HepG2 (cell line): ENCODE measurements around the gene PHRF1. TPM values are rescaled to one million over a fixed set of nuclear protein-coding genes. Genes with fewer than 3 reads are reported as not detected.

Source experiments
- ASH2L ChIP-seq: fragments of 300-600, 200-600 bp; sonication (generic); IDR thresholded peaks from 2 replicates; pipeline ENCODE4 v1.7.0; 2017; ENCODE audit warnings: low read depth, mild to moderate bottlenecking, moderate library complexity, mixed read lengths, low read length; ENCODE audit not compliant: insufficient read length
- CCAR2 ChIP-seq: fragments of 200-400 bp; formaldehyde crosslinking; optimal IDR thresholded peaks from 2 replicates; pipeline ENCODE3; 2018; ENCODE audit warnings: low read depth, mild to moderate bottlenecking, low read length, moderate library complexity
- HOXA3 ChIP-seq: sonication (generic); formaldehyde crosslinking; IDR thresholded peaks from 2 replicates; pipeline ENCODE4 v1.5.0; 2020; ENCODE audit warnings: missing genetic modification reagents
- KDM2A ChIP-seq: sonication (generic); formaldehyde crosslinking; IDR thresholded peaks from 2 replicates; pipeline ENCODE4 v1.4.0; 2020; ENCODE audit warnings: low read depth, missing genetic modification reagents, borderline replicate concordance
- MAZ ChIP-seq, 2 experiments: sonication (generic) in 1 of 2; formaldehyde crosslinking in 1 of 2; IDR thresholded peaks; 2 replicates each; pipeline versions ENCODE4 v1.5.0 to v1.6.1; 2012 to 2020; ENCODE audit warnings: low read depth in 2 of 2, mild to moderate bottlenecking in 2 of 2, borderline replicate concordance in 1 of 2, improper control_type of control experiment in 1 of 2, low read length in 1 of 2, missing genetic modification reagents in 1 of 2, moderate library complexity in 1 of 2
- MXD3 ChIP-seq: IDR thresholded peaks from 2 replicates; pipeline ENCODE4 v1.6.1; 2016; ENCODE audit warnings: mild to moderate bottlenecking, missing biosample characterization, missing genetic modification reagents
- PBX3 ChIP-seq: sonication (generic); formaldehyde crosslinking; IDR thresholded peaks from 2 replicates; pipeline ENCODE4 v1.8.1; 2023; ENCODE audit warnings: missing genetic modification reagents, inconsistent platforms, borderline replicate concordance
- PRDM10 ChIP-seq: sonication (generic); formaldehyde crosslinking; IDR thresholded peaks from 2 replicates; pipeline ENCODE4 v1.4.0; 2020; ENCODE audit warnings: low read depth, missing genetic modification reagents
- SIX1 ChIP-seq: sonication (generic); formaldehyde crosslinking; IDR thresholded peaks from 2 replicates; pipeline ENCODE4 v1.4.0; 2020; ENCODE audit warnings: missing genetic modification reagents, borderline replicate concordance
- SRSF4 ChIP-seq: fragments of 200-400 bp; formaldehyde crosslinking; IDR thresholded peaks from one replicate; pipeline ENCODE4 v1.6.1; 2018; ENCODE audit warnings: mild to moderate bottlenecking, low read depth, low read length, moderate library complexity; ENCODE audit not compliant: poor library complexity, severe bottlenecking
- ZEB1 ChIP-seq: IDR thresholded peaks from 2 replicates; pipeline ENCODE4 v1.6.1; 2012; ENCODE audit warnings: mild to moderate bottlenecking, low read depth, inconsistent platforms; ENCODE audit not compliant: insufficient replicate concordance
- ZFP1 ChIP-seq: IDR thresholded peaks from 2 replicates; pipeline ENCODE4 v1.6.1; 2016
- ZFP91 ChIP-seq: sonication (generic); formaldehyde crosslinking; IDR thresholded peaks from 2 replicates; pipeline ENCODE4 v1.9.0; 2022; ENCODE audit warnings: missing genetic modification reagents, mild to moderate bottlenecking, borderline replicate concordance
- ZFY ChIP-seq: sonication (generic); formaldehyde crosslinking; IDR thresholded peaks from 2 replicates; pipeline ENCODE4 v1.4.0; 2020; ENCODE audit warnings: missing genetic modification reagents
- ZKSCAN5 ChIP-seq: sonication (generic); formaldehyde crosslinking; IDR thresholded peaks from 2 replicates; pipeline ENCODE4 v1.5.1; 2020; ENCODE audit warnings: mild to moderate bottlenecking, missing genetic modification reagents
- ZKSCAN8 ChIP-seq: IDR thresholded peaks from 2 replicates; pipeline ENCODE4 v1.6.1; 2016; ENCODE audit warnings: borderline replicate concordance, missing genetic modification reagents, missing compliant biosample characterization
- ZNF10 ChIP-seq: sonication (generic); formaldehyde crosslinking; IDR thresholded peaks from 2 replicates; pipeline ENCODE4 v1.4.0; 2020; ENCODE audit warnings: mild to moderate bottlenecking, low read depth, missing genetic modification reagents, borderline replicate concordance
- ZNF329 ChIP-seq: sonication (generic); formaldehyde crosslinking; IDR thresholded peaks from 2 replicates; pipeline ENCODE4 v1.9.0; 2021; ENCODE audit warnings: low read depth, mild to moderate bottlenecking, missing genetic modification reagents
- ZNF34 ChIP-seq: sonication (generic); formaldehyde crosslinking; IDR thresholded peaks from 2 replicates; pipeline ENCODE4 v1.4.0; 2020; ENCODE audit warnings: mild to moderate bottlenecking, missing genetic modification reagents, borderline replicate concordance
- ZNF44 ChIP-seq: sonication (generic); formaldehyde crosslinking; IDR thresholded peaks from 2 replicates; pipeline ENCODE4 v1.5.1; 2020; ENCODE audit warnings: mild to moderate bottlenecking, missing genetic modification reagents
- ZNF570 ChIP-seq: sonication (generic); formaldehyde crosslinking; IDR thresholded peaks from 2 replicates; pipeline ENCODE4 v1.4.0; 2020; ENCODE audit warnings: mild to moderate bottlenecking, missing genetic modification reagents, borderline replicate concordance
- polyA plus RNA-seq, 8 experiments: library from polyadenylated mRNA; depleted of rRNA in 3 of 8; stranded (reverse) in 7 of 8; unstranded in 1 of 8; fragments of >200 nt; fragmentation: Illumina TruSeq in 4 of 8; extraction: Trizol in 4 of 8; gene quantifications; 2 replicates each; pipeline versions ENCODE4 v1.2.1 to v1.2.3, GENCODE V29; 2011 to 2016; ENCODE audit warnings: low read depth in 4 of 8, missing spikeins in 1 of 8, mixed read lengths in 1 of 8; ENCODE audit not compliant: insufficient read depth in 1 of 8
- total RNA-seq, 5 experiments: library from RNA; depleted of rRNA; stranded (reverse); fragments of >200 nt; fragmentation: Illumina TruSeq; extraction: Trizol; gene quantifications; 2 replicates each; pipeline ENCODE4 v1.2.3, GENCODE V29; 2016; ENCODE audit warnings: low read depth in 1 of 5

Gene PHRF1
- total and polyA plus RNA-seq, 2 of the 13 experiments (the other 11 are each of a cell fraction or from before 2014, with no cell fraction given) = 8.2 to 16.7 TPM

- TF ChIP-seq CCAR2 (no peak), ZNF329 (CRISPR knock-in tag) (no peak), PBX3 (CRISPR knock-in tag) (no peak), MXD3 (CRISPR knock-in tag) (no peak; the same call in 1 of the 2 replicates), ZFP91 (CRISPR knock-in tag) (peak; percentile 19; the same call in 1 of the 2 replicates), ASH2L (no peak), PRDM10 (CRISPR knock-in tag) (peak; percentile 18; the same call in 1 of the 2 replicates), ZNF34 (CRISPR knock-in tag) (no peak), MAZ (IDR thresholded peaks at IDR 0.05; ENCODE audit: borderline replicate concordance, low read depth, low read length) (no peak), MAZ (CRISPR knock-in tag; IDR thresholded peaks at IDR 0.05; ENCODE audit: low read depth) (0 out of 2 replicates have a peak, but pooled peaks have one; percentile 16), ZNF570 (no peak), KDM2A (CRISPR knock-in tag) (no peak; the same call in 1 of the 2 replicates), ZFP1 (CRISPR knock-in tag) (no peak), HOXA3 (CRISPR knock-in tag) (no peak), ZEB1 (no peak), ZNF44 (no peak), ZKSCAN8 (no peak), ZFY (CRISPR knock-in tag) (no peak), ZNF10 (CRISPR knock-in tag) (no peak), SRSF4 (no peak), SIX1 (CRISPR knock-in tag) (no peak), ZKSCAN5 (CRISPR knock-in tag) (no peak)
These were observed 19.5 kb upstream of the PHRF1 start (continued) for GRCh38 chr11:556662-557256.
